ENCODE results near the gene CMIP.

CMIP gene

DNA sequence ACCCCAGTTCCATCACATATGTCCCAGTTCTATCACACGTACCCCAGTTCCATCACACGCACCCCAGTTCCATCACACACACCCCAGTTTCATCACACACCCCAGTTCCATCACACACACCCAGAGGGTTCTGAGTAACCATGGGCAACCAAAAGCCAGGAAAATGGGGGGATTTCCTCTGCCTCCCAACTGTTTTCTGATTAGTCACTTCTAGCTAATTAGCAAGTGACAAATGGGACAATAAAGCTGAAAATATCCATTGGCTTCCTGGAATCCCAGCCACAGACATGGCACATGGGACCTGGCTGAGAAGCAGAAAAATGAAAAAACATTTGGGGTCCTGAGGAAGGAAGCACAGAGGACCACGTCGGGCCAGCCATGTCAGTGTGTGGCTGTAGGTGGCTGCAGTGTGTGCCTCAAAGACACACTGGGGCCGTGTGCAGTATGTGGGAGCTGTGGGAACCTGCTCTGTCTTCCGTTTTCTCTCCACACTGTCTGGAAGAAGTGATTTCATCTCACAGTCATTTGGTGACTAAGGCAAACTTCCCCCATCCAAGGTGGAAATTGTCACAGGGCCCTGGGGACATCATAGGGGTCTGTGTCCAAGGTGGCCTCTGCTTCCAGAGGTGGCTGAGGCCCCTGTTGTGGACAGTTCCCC lies 106.7 kb downstream of the CMIP start:
- DNase-seq (ENCODE audit: low read depth), result peak; percentile 53

GRCh38 chr16:81551821-81552304 lies 107.3 kb downstream of the CMIP start:
- DNase-seq (ENCODE audit: low read depth), result no peak

DNA sequence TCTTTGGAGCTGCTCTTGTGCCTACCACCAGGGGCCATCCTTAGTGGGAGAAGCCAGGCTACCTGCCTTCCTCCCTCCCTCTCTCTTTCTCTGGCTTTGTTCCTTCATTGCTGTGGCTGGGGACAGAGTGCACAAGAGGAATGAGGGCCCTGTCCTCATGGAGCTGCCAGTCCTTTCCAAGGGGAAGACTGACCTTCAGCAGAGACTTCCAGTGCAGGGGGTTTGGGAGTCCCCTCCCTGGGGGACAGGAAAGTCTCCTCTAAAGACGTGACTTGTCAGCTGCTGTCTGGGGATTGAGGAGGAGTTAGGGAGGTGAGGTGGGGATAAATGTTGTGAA lies 108.1 kb downstream of the CMIP start:
- DNase-seq (ENCODE audit: low read depth), result no peak

GRCh38 chr16:81553080-81553813 lies 108.6 kb downstream of the CMIP start:
- DNase-seq (ENCODE audit: low read depth), result no peak

DNA sequence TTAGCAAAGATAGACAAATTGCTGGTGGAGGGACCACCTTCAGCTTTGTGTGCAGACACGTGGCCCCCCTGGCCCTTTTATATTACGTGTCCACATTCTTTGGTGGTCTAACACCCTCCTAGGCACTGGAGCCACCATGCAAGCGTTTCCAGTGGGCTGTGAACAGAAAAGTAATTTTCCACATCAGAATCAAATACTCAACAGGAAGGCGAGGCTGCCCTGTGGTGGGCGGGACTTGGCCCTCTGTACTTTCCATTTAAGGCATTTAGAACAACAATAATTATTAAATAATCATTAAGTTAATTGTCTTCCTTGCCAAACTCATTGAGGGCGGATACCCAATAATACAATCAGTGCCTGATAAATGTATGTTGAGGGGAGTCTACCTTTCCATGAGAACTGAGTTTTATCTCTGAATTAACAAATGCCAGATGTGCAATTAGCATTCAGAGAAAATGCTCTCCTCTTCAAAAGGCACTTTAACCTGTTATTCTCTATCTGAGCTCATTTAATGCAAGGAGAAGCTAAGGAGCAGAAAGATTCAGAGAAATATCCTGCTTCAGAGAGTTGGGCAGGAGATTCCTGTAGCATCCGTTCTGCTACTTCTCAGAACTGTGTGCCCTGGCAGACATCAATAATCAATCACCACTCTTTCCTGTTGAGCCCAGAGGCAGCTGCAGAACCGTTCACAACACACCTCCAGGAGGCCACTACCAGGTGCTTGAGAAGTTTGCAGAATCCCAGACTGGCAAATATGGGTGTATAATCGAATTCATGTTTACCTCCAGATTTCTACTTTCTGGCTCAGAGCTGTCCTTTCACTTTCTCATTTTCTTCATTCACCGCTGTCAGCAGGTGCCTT lies 109.4 kb downstream of the CMIP start:
- no peak for DNase-seq (ENCODE audit: low read depth)

DNA sequence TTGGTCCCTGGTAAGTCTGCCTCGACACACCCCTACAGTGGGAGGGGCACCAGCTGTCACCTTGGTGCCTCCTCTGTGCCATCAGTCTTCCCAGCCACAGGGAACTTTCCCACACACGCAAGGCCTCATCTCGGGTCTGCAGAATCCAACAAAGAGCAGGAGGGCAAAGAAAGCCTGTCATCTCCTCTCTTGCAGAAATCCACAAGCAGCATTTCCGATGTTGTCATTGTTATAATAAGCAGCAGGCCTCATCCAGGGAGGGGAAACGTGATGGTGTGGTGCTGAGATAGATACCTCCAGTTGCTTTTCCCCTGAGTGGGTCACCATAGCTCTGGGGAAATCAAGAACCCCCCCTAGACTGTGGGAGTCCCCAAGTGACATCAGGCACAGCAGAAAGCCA lies 110.4 kb downstream of the CMIP start:
- no peak for DNase-seq (ENCODE audit: low read depth)

DNA sequence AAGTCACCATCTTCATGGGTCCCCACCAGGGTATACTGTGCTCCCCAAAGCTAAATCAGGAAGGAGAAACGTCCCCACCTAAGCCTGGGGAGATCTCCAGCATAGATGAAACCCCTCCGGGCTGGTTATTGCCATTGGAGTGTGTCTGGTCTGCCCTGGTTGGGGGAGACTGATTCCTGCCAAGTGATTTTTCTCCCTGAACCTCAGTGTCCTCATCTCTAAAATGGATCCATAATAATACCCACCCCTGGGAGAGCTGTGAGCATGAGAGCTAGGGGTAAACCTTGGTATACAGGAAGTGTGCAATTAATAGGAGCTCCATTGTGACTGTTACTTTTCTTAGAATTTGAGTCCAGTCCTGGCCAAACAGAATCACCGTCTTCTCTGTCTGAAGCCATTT lies 111.1 kb downstream of the CMIP start:
- no peak for DNase-seq (ENCODE audit: low read depth)

GRCh38 chr16:81556715-81557284 lies 112.2 kb downstream of the CMIP start:
- DNase-seq (ENCODE audit: low read depth), result peak; percentile 65

GRCh38 chr16:81558077-81558443 lies 113.5 kb downstream of the CMIP start:
- no peak for DNase-seq (ENCODE audit: low read depth)

DNA sequence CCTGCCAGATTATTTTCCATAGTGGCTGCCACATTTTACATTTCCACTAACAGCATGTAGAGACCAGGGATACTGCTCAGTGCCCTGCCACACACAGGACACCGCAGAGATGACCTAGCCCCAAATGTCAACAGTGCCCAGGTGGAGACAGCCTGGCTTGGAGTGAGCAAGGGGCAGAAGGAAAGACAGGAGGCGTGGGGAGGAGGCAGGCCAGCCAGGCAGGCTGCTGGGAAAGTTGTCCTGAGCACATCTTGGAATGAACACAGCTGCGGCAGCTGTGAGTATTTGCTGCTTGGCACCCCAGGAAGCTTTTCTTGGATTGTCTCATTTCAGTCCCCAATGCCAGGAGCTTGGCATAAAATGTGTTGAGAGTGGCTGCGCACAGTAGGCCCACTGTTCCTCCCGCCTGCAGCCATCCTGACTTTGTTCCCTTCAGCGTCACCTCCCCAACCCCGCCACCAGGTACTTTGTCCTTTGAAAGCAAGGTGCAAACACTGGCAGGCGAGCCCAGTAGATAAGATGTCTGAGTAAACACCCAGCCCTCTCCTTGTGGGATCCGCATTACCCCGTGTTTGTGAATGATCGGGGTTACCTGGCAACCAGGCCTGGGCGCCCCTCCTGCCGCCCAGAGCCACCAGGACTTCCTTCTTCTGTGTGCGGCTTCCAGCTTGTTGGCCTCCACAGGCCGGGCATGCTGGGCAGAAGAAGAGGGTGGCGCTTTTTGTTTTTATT lies 114.0 kb downstream of the CMIP start:
- no peak for DNase-seq (ENCODE audit: low read depth)

DNA sequence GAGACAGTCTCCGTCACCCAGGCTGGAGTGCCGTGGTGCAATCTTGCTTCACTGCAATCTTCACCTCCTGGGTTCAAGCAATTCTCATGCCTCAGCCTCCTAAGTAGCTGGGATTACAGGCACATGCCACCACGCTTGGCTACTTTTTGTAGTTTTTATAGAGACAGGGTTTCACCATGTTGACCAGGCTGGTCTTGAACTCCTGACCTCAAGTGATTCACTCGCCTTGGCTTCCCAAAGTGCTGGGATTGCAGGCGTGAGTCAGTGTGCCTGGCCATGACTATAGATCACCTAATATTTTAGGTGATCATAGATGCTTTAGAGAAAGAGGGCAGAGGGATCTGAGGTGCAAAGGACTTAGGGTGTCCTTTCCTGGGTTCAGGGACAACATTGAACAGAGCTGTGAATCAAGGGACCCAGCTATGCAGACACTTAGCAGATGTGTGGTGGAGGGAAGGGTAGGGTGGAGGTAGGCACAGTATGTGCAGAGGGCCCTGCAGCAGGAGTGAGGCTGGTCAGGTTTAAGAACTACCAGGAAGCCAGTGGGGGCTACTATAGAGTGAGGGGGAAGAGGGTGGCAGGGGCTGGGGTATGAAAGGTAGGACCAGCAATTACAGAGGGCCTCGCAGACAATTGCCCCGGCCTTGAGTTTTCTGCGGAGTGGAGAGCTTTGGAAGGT lies 116.5 kb downstream of the CMIP start:
- DNase-seq (ENCODE audit: low read depth), result no peak

DNA sequence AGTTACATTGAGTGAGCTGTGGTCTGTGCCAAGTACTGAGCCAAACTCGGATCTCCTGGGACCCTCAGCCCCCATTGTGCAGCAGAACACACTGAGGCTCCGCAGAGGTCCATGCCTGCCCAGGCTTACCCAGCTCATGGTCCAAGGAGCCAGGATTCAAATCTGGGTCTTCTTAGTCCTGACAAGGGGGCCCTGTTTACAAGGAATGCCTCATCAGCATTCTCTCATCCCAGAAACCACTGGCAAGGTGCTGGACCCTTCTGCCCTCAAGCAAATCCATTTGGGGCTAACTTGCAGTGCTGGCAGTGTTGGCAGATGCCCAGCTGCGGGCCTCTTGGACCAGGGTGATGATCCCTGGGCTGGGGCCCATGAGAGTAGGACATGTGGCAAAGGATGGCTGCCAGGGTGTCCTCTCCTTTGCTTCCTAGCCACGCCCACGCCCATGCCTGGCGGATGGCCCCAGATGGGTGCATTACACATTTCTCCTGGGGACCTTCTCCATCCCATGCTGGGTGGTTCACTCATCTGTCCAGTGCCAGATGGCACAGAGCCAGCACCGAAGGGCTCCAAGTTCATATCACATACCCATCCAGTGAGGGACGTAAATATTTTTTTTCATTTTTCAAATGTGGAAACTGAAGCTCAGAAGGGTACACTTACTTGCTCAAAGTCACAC lies 117.7 kb downstream of the CMIP start:
- DNase-seq (ENCODE audit: low read depth), result no peak

- DNase-seq (ENCODE audit: low read depth), result no peak
Observed at GRCh38 chr16:81562926-81563325, 118.3 kb downstream of the CMIP start.

- DNase-seq (ENCODE audit: low read depth), result no peak
Observed at GRCh38 chr16:81564421-81564911, 119.9 kb downstream of the CMIP start.

DNA sequence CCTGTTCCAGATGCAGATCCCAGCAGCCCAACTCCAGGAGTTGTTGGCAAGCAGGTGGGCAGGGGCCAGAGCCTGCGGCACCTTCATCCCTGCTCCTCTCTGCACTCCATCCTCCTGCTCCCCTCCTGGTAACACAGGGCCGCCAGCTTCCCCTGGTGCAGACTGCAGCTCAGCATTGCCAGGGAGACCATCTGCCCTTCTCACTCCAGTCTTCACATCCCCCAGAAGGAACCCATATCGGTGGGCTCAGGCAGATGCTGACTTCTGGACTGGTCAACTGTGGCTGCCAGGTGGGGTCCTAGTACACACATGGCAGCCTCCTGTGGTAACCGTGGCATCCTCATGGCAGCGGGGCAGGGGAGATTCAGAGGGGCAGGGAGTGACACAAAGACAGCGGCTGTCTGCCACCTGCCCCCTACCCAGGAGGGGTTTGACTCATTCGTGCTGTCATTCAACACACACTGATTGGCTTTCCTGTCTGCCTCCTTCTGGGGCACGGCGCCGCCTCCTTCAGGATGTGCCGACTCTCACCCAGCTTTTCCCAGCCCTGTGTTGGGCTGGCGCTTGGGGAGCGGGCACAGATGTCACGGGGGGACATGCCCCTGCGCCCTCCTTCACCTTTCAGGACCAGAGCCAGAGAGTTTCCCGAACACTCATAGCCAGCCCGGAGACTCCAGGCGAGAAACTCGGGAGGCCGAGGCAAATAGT lies 120.9 kb downstream of the CMIP start:
- no peak for DNase-seq (ENCODE audit: low read depth)

- no peak for DNase-seq (ENCODE audit: low read depth)
Observed at GRCh38 chr16:81566086-81567007, 121.7 kb downstream of the CMIP start.

- DNase-seq (ENCODE audit: low read depth), result no peak
Observed at GRCh38 chr16:81567087-81567486, 122.5 kb downstream of the CMIP start.

DNA sequence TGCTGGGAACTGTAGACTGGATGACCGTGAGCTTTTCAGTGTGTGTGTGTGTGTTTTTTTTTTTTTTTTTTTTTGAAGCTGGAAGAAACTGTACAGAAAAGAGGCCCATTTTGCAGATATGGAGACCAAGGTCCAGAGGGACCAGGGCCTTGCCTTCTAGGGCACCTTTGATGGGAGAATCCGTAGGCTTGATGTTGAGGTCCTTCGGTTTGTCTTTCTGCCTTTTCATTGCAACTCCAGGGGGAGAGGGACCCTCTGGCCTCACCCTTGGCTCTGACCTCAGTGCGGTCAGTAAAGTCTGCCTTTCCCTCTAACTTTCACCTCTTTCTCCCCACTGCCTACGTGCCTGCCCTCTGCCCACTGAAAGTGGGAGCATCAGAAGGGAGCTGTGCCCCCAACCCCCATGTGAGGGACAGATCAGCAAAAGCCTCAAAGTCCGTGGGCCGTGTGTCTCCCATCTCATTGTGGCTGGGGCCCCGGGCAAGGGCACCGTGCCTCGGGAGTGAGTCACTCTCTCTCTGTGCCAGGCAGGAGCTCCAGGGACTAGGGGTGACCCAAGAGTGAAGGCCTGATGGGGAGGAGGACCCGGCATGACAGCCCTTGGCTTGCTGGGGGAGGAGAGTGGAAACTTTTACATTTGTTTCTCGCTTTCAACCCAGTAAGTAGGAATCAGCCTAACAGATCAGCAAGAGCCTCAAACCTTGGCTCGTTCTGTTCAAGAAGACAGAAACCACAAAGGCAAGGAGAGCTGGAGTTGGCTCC lies 123.6 kb downstream of the CMIP start:
- DNase-seq (ENCODE audit: low read depth), result no peak
